ENCODE measurements around the gene COA8.

- TF ChIP-seq GATA2 (IDR thresholded peaks at IDR 0.05; ENCODE audit: low read depth, low read length), result no peak
- no peak for TF ChIP-seq GATA3 (IDR thresholded peaks at IDR 0.05; ENCODE audit: low read depth, low read length)
Measured at GRCh38 chr14:103528146-103528586, 34.6 kb upstream of the COA8 start.
